ENCODE results near the gene TMF1.

The TMF1 gene

GRCh38 chr3:69014022-69014580 lies 38.0 kb downstream of the TMF1 start:
- no peak for DNase-seq (ENCODE audit: low read depth in 2 of 2)

- DNase-seq (ENCODE audit: low read depth in 2 of 2) = peak; percentile 53 to 58
Measured at GRCh38 chr3:69013253-69014021, 38.7 kb downstream of the TMF1 start, which contains the start of gene EOGT. TSS of gene EOGT (minus strand) at chr3:69013684. CDS start at chr3:69009846, 3,838 bp downstream.

GRCh38 chr3:69012800-69013252 lies 39.3 kb downstream of the TMF1 start:
- DNase-seq (ENCODE audit: low read depth in 2 of 2) = peak in 1 of 2 donors; percentile 4

- no peak for DNase-seq (ENCODE audit: low read depth in 2 of 2)
Measured at GRCh38 chr3:69012100-69012799, 39.9 kb downstream of the TMF1 start.

GRCh38 chr3:69011096-69011730 lies 40.9 kb downstream of the TMF1 start:
- no peak for DNase-seq (ENCODE audit: low read depth in 2 of 2)

GRCh38 chr3:69009559-69010410 lies 42.3 kb downstream of the TMF1 start:
- no peak for DNase-seq (ENCODE audit: low read depth in 2 of 2)

GRCh38 chr3:69008980-69009379 lies 43.2 kb downstream of the TMF1 start:
- DNase-seq (ENCODE audit: low read depth in 2 of 2) = no peak

- DNase-seq (ENCODE audit: low read depth in 2 of 2) = no peak
Measured at GRCh38 chr3:69005791-69006482, 46.2 kb downstream of the TMF1 start.

- no peak for DNase-seq (ENCODE audit: low read depth in 2 of 2)
Measured at GRCh38 chr3:69005071-69005790, 46.9 kb downstream of the TMF1 start.

GRCh38 chr3:69004138-69004537 lies 48.0 kb downstream of the TMF1 start:
- no peak for DNase-seq (ENCODE audit: low read depth in 2 of 2)

- no peak for DNase-seq (ENCODE audit: low read depth in 2 of 2)
Measured at GRCh38 chr3:68999605-69000004, 52.5 kb downstream of the TMF1 start.

GRCh38 chr3:68999158-68999557 lies 53.0 kb downstream of the TMF1 start:
- no peak for DNase-seq (ENCODE audit: low read depth in 2 of 2)

GRCh38 chr3:68997887-68998286 lies 54.2 kb downstream of the TMF1 start:
- no peak for DNase-seq (ENCODE audit: low read depth in 2 of 2)

GRCh38 chr3:68996356-68996995 lies 55.7 kb downstream of the TMF1 start:
- no peak for DNase-seq (ENCODE audit: low read depth in 2 of 2)

GRCh38 chr3:68988740-68989139 lies 63.4 kb downstream of the TMF1 start:
- no peak for DNase-seq (ENCODE audit: low read depth in 2 of 2)

- DNase-seq (ENCODE audit: low read depth in 2 of 2) = no peak
Measured at GRCh38 chr3:68987322-68987721, 64.8 kb downstream of the TMF1 start.

- DNase-seq (ENCODE audit: low read depth in 2 of 2) = no peak
Measured at GRCh38 chr3:68986496-68987208, 65.5 kb downstream of the TMF1 start.

- no peak for DNase-seq (ENCODE audit: low read depth in 2 of 2)
Measured at GRCh38 chr3:68985146-68985790, 66.9 kb downstream of the TMF1 start.

Measured in stimulated activated CD8-positive, alpha-beta memory T cell treated with anti-CD3 and anti-CD28 coated beads, Interleukin-15, amount 100 ng/mL, for 4 hours (primary cell).